HG03521 (cell line): Measurements from ENCODE around the gene HLA-DOA.

Experiments
- ATAC-seq: cut with Tn5 transposase; IDR thresholded peaks from one replicate; pipeline ENCODE4 v1.9.1; 2021; ENCODE audit warnings: mild to moderate bottlenecking, moderate library complexity; ENCODE audit not compliant: unreplicated experiment

Gene HLA-DOA

DNA sequence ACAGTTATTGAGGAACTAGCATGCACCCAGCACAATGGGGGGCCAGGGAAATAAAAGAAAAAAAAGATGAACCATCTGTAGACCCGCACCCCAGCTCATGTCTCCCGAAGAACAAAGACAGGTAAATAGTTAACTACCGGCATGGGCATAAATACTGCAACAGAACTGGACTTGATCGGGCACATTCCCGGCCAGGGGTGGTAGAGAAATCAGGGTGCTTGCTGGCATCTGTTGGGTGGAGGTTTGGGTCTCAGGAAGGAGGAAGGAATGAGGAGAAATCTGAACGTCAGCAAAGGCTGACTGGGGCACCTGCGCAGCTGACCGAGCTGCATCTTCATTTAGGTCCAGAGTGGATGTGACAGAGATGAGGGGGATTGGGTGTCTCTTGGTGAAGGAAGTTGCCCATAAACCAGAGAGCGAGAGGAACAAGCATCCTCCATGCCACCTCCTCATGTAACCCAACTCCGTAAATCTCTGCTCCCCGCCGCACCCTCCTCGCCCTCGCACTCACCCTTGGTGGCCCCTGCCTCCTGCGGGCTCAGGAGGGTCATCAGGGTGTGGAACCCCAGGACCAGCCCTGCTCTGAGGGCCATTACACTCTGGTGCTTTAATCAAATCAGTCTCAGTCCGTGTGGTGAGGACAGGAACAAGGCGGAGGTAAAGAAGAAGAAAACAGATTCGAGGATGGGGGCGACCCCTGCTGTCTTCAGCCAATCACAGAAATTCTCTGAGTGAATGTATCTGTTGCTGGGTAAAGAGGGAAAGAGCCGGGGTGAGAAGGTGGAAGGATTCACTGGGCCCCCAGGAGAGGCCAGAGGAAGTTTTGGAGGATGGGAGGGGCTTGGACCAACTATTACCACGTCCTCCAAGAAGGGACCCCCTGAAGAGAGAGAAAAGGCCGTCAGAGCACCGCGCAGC, at the start of gene HLA-DOA:
HLA-DOA (minus strand) TSS at position 648 of the 918 bp plus-strand sequence.
- peak; percentile 85 for ATAC-seq

DNA sequence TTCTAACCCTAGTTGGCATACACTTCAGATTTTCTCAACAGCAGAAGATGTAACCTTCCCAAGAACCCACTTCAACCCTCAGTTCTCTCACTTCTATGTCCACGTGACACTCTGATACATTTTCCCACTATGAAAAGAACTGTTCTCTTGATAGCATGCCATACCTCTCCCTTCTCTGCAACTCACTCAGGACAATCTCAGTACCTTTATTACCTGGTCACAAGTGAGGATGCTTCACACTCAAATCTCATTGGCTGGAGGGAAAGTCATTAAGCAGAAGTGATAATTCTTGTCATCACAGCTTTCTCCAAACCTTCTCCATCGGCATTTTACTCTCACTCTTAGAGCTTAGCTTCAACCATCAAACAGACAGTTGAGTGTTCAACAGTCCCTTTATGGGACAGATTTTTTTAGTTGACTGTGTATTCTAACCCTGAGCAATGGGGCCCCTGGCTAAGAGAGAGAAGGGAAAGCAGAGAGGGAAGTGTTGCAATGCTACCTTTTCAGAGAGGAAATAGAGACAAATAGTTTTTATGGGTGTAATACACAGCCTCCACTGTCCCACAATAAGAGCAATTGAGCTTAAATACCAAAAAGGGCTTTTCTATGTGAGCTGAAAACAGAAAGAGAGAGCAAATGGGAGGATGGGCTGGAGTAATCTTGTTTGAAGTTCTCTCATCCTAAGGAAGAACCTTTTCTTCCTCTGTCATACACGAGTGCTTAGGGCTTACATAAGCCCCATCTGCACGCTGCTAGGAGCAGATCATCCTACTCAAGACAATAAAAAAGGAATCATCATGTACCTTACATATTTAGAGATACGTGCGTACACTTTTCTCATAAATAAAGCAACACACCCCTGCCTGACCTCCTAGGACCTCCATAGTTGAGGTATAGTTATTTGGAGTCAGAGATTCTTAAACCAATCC, 48.1 kb upstream of the HLA-DOA start:
- no peak for ATAC-seq

DNA sequence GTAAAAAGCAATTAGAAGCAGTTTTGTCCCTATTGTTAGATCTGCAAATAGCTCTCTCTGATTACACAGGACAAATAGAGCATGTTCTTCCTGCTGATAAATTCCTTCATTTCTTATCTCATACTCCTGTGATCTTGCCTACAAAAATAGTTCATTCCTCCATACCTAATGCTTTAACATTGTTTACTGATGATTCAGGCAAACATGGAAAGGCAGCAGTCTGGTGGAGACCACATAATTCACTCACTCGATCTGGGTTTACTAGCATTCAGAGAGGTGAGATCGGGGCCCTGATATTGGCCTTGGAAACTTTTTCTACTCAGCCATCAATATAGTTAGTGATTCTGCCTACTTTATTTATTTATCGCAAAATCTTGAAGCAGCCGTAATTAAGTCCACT, 43.8 kb upstream of the HLA-DOA start:
- no peak for ATAC-seq

DNA sequence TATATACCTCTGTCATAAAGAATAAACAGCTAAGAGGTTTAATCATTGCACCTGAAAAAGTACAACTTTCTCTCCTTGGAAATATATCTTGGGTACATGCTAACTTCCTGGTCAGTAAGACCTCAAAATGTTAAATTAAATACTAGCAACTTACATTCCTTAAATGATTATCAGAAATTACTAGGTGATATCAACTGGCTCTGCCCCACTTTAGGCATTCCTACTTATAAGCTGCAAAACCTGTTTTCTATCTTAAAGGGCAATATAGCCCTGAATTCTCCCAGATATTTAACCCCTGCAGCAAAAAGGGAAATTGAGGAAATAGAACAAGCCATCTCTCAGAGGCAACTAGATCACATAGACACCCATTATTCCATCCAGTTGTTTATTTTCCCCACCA, 43.2 kb upstream of the HLA-DOA start:
- ATAC-seq: no peak

DNA sequence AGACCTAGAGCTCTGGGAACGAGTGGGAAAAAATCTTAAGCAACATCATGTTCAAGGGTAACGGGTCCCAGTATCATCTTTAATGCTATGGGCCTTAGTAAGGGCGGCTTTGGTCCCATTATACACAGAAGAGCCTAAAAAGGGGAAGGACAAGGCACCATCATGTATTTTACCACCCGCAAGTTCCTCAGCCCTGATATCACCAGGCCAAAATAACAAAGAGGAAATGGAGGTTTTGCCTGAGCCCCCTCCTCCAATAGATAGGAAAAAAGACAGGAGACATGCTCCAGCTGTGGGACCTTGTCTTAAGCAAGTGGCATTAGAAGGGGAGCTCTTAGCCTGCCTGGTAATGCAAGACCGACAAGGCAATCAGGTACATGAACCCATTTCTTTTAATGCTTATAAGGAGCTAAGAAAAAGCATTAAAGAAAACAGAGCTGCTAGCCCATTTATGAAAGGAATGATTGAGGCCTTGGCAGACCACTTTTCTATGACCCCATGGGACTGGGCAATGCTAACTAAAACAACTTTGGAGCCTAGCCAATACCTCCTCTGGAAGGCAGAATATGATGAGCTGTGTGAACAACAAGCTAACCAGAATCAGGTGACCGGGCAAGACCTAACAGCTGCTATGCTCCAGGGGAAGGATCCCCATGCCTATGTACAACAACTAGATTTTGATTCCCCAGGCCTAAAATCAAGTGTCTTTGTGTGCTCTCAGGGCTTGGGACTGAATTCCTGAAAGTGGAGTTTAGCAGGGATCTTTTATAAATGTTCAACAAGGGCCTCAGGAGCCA, 40.8 kb upstream of the HLA-DOA start:
- ATAC-seq: no peak

DNA sequence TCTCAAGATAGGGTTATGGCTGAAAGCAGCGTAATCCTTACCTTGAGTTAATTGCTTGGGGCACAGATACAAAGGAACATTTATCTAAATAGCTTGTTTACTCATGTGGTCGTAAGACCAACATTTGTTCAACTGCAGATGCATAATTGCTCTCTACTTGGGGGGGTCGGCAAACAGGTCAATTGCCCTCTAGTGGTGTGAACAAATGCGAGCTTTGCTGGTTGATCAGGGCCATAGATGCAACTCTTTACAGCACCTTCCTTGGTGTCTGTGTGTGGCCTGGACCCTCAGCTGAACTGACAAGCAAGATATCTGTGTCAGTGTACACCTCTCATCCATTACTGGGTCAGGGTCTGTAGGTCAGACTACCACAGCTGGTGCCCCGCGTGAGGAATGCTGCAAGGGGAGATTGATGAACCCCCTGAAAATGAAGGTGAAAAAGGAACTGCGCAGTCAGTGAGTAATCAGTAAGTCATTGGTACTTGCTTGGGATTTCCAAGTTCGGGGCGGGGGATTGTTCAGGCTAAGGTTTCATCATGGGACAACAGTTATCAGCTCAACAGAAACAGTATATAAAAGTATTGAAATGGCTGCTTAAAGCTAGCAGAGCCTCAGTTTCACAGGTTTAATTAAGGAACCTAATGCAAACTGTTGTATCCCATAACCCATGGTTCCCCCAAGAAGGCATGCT, 40.1 kb upstream of the HLA-DOA start:
- no peak for ATAC-seq

DNA sequence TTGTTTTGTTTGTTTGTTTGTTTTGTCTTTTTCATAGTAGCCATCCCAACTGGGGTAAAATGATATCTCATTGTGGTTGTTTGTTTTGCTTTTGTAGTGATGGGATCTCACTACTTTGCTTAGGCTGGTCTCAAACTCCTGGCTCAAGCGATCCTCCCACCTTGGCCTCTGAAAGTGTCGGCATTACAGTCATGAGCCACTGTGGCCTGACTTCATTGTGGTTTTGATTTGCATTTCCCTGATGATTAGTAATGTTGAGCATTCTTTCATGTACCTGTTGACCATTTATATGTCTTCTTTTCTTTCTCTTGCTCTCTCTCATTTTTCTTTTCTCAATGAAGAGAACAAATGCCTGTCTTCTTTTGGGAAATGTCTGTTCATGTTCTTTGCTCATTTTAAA, 30.8 kb upstream of the HLA-DOA start:
- no peak for ATAC-seq

DNA sequence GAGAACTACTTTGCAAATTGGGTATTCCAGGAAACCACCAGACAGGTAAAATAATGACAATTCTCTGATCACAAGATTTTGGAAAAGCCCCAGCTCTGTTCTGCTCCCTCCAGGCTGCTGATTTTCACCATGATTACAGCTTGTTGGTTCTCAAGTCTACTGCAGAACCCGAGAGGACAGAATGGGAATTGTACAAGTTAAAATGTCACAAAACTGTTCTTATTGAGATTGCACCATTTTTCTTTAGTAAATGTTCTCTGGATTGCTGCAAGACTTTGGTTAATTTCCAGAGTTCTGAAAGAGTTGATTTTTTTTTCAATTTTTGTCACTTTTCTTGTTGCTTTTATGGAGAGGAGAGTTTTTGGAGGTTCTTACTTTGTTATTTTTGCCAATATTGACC, 27.1 kb upstream of the HLA-DOA start:
- ATAC-seq: no peak

DNA sequence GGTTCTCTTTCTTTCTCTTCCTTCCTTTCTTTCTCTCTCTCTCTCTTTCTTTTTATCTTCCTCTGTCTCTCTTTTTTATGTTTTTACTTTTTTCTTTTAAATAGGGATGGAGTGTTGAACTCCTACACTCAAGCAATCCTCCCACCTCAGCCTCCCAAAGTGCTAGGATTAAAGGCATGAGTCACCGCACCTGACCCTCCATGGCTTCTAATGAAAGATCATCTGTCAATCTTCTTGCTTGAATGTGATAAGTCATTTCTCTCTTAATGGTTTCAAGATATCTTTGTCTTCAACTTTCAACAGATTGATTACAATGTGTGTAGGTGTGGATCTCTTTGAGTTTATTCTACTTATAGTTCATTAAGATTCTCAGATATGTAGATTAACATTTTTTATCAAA, 25.2 kb upstream of the HLA-DOA start:
- no peak for ATAC-seq

DNA sequence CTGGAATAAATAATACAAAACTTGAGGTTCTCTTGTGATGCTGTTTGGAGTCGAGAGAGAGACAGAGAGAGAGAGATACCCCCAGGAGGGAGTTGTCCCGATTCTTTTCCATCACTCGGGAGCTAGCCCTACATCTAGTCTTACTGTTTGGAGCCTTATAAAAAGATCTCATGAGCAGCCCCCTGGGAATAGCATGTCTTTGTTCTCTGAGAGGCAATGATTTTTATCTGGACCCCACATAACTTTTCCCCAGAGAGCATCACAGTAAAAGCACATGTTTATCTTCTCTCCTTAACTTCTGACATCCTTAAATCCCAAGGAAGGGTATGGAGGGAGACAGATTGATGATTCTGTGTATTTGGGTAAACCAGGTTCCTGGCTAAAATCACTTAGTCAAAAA, 20.9 kb upstream of the HLA-DOA start:
- ATAC-seq: no peak

DNA sequence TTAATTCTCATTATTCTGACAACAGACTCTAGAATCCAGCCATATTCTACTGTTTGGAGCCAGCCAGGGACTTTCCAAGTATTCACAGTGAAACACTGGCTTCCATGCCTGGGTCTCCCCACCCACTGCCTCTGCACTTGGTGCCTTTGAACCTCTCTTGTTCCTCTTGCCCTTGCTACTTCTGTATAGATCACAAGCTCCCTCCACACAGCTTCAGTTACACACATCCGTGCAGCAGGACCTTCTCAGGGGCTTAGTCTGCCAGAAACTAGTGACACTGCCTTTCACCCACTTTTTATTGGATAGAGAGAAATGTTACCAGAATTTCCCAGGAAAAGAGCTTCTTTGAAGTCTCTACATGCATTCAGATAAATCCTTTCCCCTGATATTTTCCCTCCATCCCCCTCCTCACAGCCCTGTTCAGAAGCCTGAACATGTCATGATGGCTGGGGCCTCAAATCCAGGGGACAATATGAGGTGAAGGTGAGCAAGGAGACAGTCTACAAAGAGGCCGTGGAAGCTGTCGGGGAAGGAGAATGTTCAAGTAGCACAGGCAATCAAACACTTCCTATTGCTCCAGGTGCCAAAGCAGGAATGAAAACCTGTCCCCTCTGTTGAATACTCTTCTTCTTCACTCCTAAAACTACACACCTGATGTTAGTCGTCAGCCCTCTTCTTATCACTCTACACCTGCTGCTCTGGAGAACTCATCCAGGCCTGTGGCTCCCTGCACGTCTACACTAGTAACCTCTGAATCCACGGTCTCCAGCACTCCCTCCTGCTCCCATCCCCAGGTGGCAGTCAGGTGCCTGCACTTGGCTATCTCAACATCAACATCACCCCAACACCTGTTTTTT, 20.2 kb upstream of the HLA-DOA start:
- peak; percentile 71 for ATAC-seq

DNA sequence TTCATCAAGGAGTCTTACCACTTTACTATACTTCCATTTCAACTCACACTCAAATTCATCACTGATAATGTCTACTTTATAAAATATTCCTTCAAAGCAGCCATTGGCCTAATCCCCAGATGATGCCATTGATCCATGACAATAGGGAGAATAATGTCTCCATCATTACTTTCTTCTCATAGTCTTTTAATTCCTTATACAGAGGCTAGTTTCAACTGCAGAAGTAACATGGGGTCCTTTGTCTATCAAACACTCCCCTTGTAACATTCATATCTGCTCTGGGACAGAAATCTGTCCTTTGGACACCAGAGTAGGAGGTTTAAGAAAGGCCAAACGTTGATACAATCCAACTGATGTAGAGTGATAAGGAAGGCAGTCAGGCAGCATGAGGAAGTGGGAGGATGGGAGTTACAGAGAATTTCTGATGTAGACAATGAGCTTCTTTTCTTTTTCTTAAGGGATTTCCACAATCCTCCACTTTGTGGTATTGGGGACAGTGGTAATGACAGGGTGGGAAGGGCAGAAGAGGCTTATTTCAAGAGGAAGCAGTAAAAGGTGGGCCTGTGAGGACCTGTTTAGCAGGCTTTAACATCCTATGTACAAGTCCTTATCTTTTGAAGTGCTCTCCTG, 18.9 kb upstream of the HLA-DOA start:
- ATAC-seq: no peak

DNA sequence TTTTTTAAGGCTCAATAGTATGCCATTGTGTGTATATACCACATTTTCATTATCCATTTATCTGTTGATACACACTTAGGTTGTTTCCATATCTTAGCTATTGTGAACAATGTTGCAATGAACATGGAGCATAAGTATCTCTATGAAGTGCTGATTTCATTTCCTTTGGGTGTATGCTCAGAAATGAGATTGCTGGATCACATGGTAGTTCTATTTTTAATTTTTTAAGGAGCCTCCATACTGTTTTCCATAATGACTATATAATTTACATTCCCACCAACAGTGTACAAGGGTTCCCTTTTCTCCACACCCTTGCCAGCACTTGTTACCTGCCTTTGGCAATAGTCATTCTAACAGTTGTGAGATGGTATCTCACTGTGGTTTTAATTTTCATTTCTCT, 15.1 kb upstream of the HLA-DOA start:
- no peak for ATAC-seq

DNA sequence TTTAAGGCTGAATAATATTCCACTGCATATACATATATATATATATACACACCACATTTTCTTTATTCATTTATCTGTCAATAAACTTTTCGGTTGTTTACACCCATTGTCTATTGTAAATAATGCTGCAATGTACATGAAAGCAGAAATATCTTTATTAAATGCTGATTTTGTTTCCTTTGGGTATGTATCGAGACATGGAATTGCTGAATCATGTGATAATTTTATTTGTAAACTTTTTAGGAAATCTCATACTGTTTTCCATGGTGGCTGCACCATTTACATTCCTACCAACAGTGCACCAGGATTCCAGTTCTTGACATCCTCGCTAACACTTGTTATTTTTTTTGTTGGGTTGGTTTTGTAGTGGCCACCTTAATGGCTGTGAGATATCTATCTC, 14.1 kb upstream of the HLA-DOA start:
- no peak for ATAC-seq

DNA sequence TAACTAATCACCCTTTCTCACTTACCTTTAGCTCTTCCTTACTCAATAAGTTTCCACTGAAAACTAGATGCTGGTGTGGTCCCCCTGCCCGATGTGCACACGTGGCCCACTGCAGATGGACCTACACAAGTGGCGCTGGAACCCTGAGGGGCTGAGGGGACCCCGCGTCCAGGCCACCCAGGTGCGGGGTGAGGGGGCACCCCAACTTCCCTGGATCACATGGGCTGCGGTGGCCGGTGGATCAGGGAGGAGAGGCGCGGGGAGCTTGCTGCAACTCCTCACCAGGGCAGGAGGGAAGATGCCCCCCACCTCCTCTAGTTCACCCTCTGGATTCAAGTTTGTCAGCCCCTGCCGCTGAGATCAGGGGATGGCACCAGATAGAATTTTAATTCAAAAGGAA, 12.5 kb upstream of the HLA-DOA start:
- ATAC-seq: no peak

DNA sequence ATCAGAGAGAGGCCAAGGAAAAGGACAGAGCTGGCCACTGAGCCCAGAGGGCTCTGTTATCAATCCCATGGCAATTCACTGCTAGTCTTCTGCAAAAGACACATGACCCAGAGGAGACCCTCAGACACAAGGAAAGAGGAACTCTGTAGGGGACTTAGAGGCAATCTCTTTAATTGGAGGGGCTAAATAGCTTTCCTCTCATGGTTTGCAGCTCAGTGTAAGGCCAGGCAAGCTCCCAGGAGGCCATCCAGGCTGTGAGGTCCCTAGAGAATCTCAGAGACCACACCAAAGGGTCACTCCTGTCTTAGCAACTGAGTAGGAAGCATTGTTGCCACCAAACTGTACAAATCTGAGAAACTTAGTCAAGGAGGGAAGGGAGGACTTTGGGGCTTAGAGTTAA, 10.0 kb upstream of the HLA-DOA start:
- no peak for ATAC-seq

DNA sequence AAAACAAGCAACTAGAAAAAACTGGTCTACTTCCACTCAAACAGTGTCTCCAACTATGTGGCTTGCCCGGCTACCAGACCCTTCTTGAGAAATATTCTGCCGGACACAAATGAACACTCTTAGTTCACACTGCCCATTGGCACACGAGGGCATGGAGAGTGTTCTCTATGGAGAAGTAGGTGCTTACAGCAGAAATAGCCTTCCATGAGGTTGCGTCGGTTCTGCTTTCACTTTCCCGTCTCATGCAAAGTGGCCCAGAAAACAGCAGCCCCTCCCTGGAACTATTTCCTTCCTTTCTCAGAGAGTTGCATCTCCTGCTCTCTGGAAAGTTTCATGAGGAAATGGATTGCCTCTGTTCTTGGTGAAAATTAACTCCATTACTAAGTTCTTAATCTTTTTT, 9.5 kb upstream of the HLA-DOA start:
- no peak for ATAC-seq

DNA sequence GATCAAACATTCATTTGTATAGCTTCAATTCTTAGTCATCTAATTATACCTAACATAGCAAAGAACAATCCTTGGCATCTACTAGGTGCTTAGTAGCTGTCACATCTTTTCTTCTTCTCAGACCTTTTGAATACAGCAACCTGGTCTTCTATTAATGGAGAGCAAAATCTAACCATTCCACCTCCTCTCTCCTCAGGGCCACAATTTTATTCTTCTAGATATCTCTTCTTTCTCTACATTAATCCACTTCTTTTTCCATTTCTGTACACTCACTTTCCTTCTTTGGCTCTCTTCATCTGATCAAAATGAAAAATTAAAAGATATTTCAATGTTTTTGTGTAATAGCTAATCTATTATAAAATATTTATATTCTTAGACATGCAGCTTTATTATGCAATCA, 9.0 kb upstream of the HLA-DOA start:
- ATAC-seq: no peak
